Measurements from ENCODE around the gene MAPK8. TPM values are rescaled to one million over a fixed set of nuclear protein-coding genes. Genes with fewer than 3 reads are reported as not detected.

MAPK8 gene
- total RNA-seq, 4 donors from 2014 or later = 29.7 to 126 (median 67.8) TPM

DNA sequence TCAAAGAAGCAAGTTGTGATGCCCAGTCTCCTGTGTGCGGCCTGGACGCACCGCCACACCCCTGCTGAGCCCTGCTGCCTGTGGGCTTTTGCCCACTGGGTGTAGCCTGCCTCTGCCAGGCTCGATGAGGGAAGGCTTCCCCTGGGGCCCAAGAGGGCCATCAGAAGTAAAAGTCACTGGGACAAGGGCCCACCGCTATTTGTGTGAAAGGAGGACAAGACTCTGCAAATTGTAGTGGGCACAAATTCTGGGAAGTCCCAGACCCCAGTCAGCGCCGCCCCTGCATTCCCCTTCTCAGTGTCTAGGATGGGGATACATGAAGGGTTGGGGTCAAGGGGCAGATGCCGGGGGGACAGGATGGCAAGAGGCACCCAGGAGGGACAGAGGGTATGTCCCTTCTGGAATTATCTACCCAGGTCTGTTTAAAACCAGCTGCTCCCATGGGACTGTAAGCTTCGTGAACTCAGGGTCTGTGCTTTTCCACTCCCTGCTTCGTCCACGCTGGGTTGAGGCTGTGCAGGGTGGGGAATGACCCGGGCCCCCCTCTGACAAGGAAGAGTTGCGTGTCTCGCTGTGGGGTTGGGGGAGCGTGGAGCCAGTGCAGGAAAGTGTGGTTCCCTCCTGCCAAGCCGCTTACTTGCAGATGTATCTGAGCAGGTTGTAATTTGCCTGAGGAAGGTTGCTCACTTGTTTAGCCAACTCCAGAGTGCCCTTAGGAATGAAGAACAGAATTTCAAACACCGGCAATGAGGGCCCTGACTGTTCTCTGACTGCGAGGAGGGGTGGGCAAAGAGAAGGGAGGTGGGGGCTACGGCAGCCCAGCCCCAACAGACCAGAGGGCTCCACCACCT, 147.2 kb downstream of the MAPK8 start:
- DNase-seq = no peak
- Histone ChIP-seq H3K27ac (no peak overlapping the region), H3K36me3 (no peaks in the 10 kb centered on the region), H3K4me1 (peaks cover 0 to 9% (median 0%) of the 10 kb centered on the region in 4 donors), H3K27me3 (no peaks in the 10 kb centered on the region), H3K9me3 (no peaks in the 10 kb centered on the region), H3K4me3 (no peak overlapping the region)
- intact Hi-C loops (cut with DNase I; ENCODE audit: low total_unique reads) (no loop called here), in situ Hi-C loops (cut with MboI; ENCODE audit: low pct_ligation_motif_present in 1 of 4, low pct_unique_long_range_greater_than_20kb in 1 of 4, low sequenced_read_pairs in 3 of 4) (no loop called here)
- WGBS, 2 donors (ENCODE audit: low coverage in 1 of 2) = 81% methylated on average over 19 of the region's 19 CpGs; no CpG with 5 or more reads in 1 of the 2 donors
- TF ChIP-seq POLR2A (IDR thresholded peaks at IDR 0.05) (no peak), EP300 (IDR thresholded peaks at IDR 0.05; ENCODE audit: low read depth) (no peak), POLR2AphosphoS5 (IDR thresholded peaks at IDR 0.05) (no peak)
- TF ChIP-seq, protein P1, sequence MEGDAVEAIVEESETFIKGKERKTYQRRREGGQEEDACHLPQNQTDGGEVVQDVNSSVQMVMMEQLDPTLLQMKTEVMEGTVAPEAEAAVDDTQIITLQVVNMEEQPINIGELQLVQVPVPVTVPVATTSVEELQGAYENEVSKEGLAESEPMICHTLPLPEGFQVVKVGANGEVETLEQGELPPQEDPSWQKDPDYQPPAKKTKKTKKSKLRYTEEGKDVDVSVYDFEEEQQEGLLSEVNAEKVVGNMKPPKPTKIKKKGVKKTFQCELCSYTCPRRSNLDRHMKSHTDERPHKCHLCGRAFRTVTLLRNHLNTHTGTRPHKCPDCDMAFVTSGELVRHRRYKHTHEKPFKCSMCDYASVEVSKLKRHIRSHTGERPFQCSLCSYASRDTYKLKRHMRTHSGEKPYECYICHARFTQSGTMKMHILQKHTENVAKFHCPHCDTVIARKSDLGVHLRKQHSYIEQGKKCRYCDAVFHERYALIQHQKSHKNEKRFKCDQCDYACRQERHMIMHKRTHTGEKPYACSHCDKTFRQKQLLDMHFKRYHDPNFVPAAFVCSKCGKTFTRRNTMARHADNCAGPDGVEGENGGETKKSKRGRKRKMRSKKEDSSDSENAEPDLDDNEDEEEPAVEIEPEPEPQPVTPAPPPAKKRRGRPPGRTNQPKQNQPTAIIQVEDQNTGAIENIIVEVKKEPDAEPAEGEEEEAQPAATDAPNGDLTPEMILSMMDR (IDR thresholded peaks at IDR 0.05) = no peak

GRCh38 chr10:48454302-48455054, 148.0 kb downstream of the MAPK8 start:
- intact Hi-C loops (cut with DNase I; ENCODE audit: low total_unique reads) = no loop called here
- Histone ChIP-seq H3K4me1 (peaks cover 0 to 9% (median 0%) of the 10 kb centered on the region in 4 donors), H3K36me3 (no peaks in the 10 kb centered on the region), H3K9me3 (no peaks in the 10 kb centered on the region), H3K27ac (no peak overlapping the region), H3K27me3 (no peaks in the 10 kb centered on the region), H3K4me3 (no peak overlapping the region)
- in situ Hi-C loops (cut with MboI; ENCODE audit: low pct_ligation_motif_present in 1 of 4, low pct_unique_long_range_greater_than_20kb in 1 of 4, low sequenced_read_pairs in 3 of 4) = no loop called here
- DNase-seq = no peak
- TF ChIP-seq POLR2A (IDR thresholded peaks at IDR 0.05) (no peak), EP300 (IDR thresholded peaks at IDR 0.05; ENCODE audit: low read depth) (no peak), POLR2AphosphoS5 (IDR thresholded peaks at IDR 0.05) (no peak)
- TF ChIP-seq, protein P1 (IDR thresholded peaks at IDR 0.05) = no peak
- WGBS, 2 donors (ENCODE audit: low coverage in 1 of 2) = 56% methylated on average over 11 of the region's 12 CpGs; no CpG with 5 or more reads in 1 of the 2 donors

DNA sequence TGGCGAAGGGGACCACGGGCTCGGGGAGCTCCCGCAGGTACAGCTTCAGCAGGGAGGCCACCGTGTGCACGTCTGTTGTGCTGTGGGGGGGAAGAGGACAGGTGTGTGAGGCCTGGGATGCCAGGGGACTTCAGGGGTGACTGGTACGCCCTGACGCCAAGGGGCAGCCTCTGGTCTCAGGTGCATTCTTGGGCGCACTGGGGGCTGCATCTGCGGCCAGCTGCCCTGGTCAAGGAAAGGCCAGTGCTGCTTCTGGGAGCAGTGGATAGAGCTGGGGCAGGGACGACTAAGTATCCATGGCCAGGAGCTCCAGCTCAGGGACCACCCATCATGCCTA, 148.5 kb downstream of the MAPK8 start:
- no peaks in the 10 kb centered on the region for H3K36me3 ChIP-seq
- H3K9me3 ChIP-seq = no peaks in the 10 kb centered on the region
- no peak for TF ChIP-seq POLR2AphosphoS5 (IDR thresholded peaks at IDR 0.05)
- TF ChIP-seq POLR2A (IDR thresholded peaks at IDR 0.05) = no peak
- no peak for TF ChIP-seq EP300 (IDR thresholded peaks at IDR 0.05; ENCODE audit: low read depth)
- TF ChIP-seq, protein P1 (IDR thresholded peaks at IDR 0.05) = no peak
- H3K4me1 ChIP-seq = peaks cover 0 to 9% (median 0%) of the 10 kb centered on the region in 4 donors
- in situ Hi-C loops (cut with MboI; ENCODE audit: low pct_ligation_motif_present in 1 of 4, low pct_unique_long_range_greater_than_20kb in 1 of 4, low sequenced_read_pairs in 3 of 4) (no loop called here), intact Hi-C loops (cut with DNase I; ENCODE audit: low total_unique reads) (no loop called here)
- H3K27ac ChIP-seq = no peak overlapping the region
- no peaks in the 10 kb centered on the region for H3K27me3 ChIP-seq
- DNase-seq = no peak
- WGBS, 2 donors (ENCODE audit: low coverage in 1 of 2) = 75% methylated on average over 11 of the region's 11 CpGs; no CpG with 5 or more reads in 1 of the 2 donors
- no peak overlapping the region for H3K4me3 ChIP-seq

DNA sequence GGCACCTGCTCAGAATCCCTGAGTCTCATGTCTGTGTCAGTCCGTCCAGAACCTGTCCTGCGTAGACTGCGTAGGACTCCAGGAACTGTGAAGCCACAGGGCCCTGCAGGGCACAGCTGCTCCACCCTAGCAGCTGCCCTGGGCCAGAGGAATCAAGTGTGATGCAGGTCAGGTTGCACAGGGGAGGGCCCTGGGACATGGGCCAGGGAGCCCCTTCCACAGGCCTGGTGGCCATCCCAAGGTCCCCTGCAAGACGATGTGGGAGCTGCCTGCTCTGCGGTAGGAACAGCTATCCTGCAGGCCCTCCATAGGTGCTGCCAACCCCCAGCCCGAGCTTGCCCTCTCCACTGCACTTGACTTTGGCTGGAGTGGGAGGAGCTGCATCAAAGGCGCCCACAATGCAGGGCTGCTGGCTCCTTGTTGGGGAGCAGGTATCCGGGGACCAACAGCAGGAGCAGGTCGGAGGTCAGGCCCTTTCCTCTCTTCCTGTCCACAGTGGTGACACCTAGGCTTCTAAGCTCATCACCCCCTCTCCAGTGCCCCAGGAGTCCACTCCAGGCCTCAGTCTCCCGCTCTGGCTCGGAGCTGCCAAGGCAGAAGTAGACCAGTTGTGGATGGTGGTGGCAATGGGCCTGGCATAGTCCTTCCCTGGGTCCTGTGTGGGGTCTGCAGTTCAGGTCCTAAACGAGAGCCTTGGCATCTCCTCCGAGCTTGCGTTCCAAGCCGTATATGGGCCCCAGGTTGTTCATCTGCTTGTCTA, 149.1 kb downstream of the MAPK8 start:
- H3K27ac ChIP-seq = no peak overlapping the region
- peaks cover 0 to 9% (median 0%) of the 10 kb centered on the region in 4 donors for H3K4me1 ChIP-seq
- in situ Hi-C loops (cut with MboI; ENCODE audit: low pct_ligation_motif_present in 1 of 4, low pct_unique_long_range_greater_than_20kb in 1 of 4, low sequenced_read_pairs in 3 of 4) (no loop called here), intact Hi-C loops (cut with DNase I; ENCODE audit: low total_unique reads) (no loop called here)
- H3K4me3 ChIP-seq = no peak overlapping the region
- H3K27me3 ChIP-seq = no peaks in the 10 kb centered on the region
- no peaks in the 10 kb centered on the region for H3K36me3 ChIP-seq
- no peak for TF ChIP-seq POLR2A (IDR thresholded peaks at IDR 0.05)
- TF ChIP-seq, protein P1 (IDR thresholded peaks at IDR 0.05) = no peak
- no peak for TF ChIP-seq EP300 (IDR thresholded peaks at IDR 0.05; ENCODE audit: low read depth)
- no peak for TF ChIP-seq POLR2AphosphoS5 (IDR thresholded peaks at IDR 0.05)
- no peaks in the 10 kb centered on the region for H3K9me3 ChIP-seq
- no peak for DNase-seq
- WGBS, 2 donors (ENCODE audit: low coverage in 1 of 2) = 96% methylated on average over 13 of the region's 15 CpGs; no CpG with 5 or more reads in 1 of the 2 donors

Data from transverse colon (tissue), 4 donors.